NCI-H774 (cell line): ENCODE data around the gene KRT10.
"Not testable (repeated sequence)": the region's sequence is repeated elsewhere in the genome, so short reads cannot be mapped to it uniquely, and the experiment has no call there.

ENCODE experiments used
- DNase-seq: peaks from one replicate; lab custom pipeline; 2025; lab: John Stamatoyannopoulos, UW

Gene KRT10

DNA sequence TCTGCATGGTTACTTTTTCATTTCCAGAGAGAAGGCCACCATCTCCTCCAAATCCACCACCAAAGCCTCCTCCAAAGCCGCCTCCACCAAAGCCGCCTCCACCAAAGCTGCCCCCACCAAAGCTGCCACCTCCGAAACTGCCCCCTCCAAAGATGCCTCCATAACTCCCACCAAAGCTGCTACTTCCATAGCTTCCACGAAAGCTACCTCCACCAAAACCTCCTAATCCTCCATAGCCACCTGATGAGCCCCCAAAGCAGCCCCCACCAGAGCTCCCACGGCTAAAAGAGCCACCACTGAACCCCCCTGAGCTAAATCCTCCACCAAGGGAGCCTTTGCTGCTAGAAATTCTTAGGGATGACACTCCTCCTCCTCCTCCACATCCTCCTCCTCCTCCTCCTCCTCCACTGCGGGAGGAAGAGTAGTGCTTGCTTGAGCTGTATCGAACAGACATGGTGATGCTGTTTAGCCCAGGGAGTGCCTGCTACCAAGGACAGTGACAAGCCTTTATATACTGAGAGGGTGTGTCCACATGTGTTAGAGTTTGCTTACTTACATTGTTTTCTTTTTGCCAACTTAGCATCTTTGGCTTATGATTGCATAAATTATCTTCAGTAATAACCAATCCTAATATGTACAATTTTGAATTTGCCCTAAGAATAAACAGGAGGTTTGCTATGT, at the start of gene KRT10:
Gene KRT10 (minus strand): TSS at position 483 of the 681 bp plus-strand sequence. CDS start 29 bp downstream, at position 454.
- no peak for DNase-seq

DNA sequence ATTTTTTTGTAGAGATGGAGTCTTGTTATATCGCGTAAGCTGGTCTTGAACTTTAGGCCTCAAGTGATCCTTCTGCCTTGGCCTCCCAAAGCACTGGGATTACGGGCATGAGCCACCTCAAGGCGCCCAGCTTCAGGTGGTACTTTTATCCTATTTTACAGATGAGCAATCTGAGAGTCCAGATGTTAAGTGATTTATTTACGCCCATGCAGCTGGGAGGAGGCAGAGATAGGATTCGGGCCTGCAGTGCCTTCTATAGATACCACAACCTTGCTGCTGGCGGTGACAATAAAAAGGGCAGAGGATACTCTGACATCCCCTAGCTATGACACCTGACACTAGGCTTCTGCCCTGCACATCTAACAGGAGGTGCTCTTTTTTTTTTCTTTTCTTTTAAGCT, 48.9 kb upstream of the KRT10 start:
- DNase-seq: no peak

DNA sequence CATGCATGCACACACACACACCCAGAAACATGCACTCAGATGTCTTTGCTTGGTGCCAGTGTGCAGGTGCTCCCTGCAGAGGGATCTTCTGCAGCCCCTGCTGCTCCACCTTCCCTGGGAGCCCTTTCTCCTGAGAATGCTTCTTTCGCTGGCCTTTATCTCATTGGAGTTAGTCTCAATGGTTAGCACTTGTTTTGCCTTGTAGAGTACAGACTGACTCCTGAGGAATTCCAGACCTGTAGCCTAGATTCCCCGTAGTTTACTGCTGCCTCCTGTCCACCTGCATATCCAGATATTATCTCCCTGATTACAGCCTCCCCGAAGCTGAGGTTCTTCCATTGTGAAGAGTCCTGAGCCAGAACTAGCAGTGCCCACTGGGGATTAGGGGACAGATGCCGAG, 47.7 kb upstream of the KRT10 start:
- DNase-seq: no peak

GRCh38 chr17:40866838-40867237, 44.4 kb upstream of the KRT10 start, which contains the start of gene KRT12:
Gene KRT12, minus strand, starts transcription at chr17:40867223. Its CDS starts 37 bp downstream, at chr17:40867186.
- no peak for DNase-seq

DNA sequence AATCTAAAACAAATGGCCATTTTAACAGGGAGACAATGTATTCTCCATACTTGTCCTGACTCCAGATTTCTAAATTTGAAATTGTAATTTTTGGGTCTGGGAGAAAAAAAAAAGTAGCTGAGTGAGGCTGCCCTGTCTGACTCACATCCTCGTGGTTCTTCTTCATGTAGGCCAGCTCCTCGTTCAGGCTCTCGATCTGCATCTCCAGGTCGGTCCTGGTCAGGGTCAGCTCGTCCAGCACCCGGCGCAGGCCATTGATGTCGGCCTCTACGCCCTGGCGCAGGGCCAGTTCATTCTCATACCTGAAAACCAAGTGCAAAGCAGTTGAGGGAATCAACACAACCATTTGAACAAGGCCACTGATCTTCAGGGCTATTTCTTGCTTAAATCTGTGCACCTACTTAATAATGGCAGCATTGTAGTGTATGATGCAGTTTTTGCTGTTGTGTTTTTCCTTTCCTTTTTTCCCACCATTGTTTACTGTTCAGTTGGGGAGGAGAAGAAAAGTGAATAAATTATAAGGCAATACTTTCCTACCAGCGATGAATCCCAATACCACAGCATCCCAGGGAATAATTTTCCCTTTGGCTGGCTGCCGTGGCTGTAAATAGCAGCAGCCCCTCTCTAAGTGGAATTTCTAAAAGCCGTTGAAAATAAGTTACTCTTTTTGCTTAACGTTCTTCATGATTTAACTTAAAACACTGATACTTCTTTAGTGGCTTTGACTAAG, 42.4 kb upstream of the KRT10 start:
- DNase-seq: no peak

- DNase-seq: no peak
Measured at GRCh38 chr17:40862985-40863733, 40.7 kb upstream of the KRT10 start.

GRCh38 chr17:40859536-40859935, 37.1 kb upstream of the KRT10 start:
- DNase-seq: no peak

GRCh38 chr17:40858667-40859066, 36.3 kb upstream of the KRT10 start:
- DNase-seq: not testable (repeated sequence)

- no peak for DNase-seq
Measured at GRCh38 chr17:40857535-40857934, 35.1 kb upstream of the KRT10 start.

DNA sequence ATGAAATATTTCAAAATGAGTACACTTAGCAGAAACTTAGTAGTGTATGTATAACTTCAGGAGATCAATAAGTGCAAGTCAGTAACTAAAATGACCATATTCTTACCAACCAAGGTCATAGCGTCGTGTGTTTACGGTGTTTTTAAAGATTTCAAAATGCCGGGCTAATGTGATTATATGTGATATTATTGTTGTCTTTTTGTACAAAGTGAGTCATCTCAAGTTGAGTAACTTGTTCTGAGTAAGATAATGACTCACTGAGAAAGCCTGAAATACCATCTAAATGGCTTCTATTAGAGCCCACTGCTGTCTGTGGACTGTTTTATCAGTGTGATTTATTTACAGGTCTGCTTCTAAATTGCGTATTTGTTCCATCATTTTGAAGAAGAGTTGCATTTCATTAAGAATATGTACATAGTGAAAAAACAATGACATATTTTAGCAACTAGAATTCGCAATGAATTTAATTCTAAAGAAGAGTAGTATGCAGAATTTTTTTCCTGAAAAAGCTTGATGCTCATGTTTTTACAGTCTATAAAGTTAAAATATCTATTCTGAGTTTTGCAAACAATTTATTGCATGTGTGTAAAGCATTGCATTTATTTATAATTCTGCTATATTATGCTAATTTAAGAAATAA, 31.9 kb upstream of the KRT10 start:
- DNase-seq: no peak

DNA sequence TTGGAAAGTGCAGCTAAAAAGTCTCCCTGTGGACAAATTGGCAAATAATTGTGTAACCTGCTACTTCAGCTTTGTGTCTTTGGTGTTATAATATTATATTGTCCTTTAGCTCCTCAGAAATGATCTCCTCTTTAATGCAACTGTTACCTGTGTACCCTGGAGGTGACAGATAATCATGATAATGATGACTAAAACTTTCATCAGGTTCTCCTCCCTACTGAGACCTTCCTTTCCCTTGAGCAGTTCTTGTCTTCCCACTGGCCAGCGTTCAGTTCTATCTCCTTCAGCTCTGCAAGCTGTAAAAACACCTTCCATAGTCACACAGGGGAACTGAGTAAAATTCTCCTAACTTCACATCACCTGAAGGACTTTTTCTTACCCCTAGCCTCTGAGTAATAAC, 29.9 kb upstream of the KRT10 start:
- no peak for DNase-seq

GRCh38 chr17:40850293-40850972, 28.0 kb upstream of the KRT10 start:
- no peak for DNase-seq

GRCh38 chr17:40849723-40850122, 27.3 kb upstream of the KRT10 start:
- DNase-seq: no peak

DNA sequence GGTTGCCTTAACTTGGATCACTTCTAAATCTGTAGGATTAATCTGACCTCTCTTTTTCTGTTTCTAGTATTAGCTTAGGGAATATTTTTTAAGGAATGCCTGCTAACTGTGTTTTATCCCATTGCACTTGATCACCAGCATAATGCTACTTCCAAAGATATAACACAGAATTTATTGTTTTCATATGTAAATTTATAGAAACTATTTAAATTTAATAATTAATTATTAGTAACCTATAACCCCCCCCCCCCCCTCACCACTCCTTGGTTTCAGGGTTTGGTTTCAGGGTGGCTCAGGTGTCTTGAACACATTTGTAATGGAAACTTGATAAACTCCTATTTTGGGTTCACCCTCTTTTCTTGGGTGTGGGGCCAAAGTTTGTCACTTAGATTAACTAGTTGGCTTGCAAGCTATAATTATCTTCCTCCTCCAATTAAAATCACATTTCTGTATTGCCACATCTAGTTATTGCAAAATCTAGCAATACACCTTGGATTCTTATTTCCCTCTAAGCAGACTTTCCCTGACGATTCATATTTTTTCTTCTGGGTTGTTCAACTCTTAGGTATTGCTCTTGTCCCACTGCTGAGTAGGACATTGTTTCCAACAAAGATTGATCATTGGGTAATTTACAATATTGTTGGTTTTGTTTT, 26.3 kb upstream of the KRT10 start:
- no peak for DNase-seq

GRCh38 chr17:40846515-40847144, 24.2 kb upstream of the KRT10 start:
- DNase-seq: no peak

- no peak for DNase-seq
Measured at GRCh38 chr17:40844671-40845107, 22.3 kb upstream of the KRT10 start.

- DNase-seq: no peak
Measured at GRCh38 chr17:40843242-40843641, 20.8 kb upstream of the KRT10 start.

GRCh38 chr17:40841246-40841645, 18.8 kb upstream of the KRT10 start:
- DNase-seq: no peak

GRCh38 chr17:40839194-40839593, 16.8 kb upstream of the KRT10 start:
- DNase-seq: no peak

DNA sequence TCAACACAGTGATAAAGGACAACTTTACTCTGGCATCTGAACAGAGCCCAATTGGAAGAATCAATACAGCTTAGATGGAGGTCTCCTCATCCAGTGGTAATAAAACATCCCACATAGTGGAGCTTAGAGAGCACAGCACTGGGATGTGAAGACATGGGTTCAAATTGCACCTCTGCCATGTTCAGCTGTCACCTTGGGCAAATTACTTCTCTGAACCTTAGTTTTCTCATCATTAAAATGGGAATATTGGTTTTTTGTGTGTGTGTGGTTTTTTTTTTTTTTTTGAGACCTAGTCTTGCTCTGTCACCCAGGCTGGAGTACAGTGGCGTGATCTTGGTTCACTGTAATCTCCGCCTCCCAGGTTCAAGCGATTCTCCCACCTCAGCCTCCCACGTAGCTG, 13.6 kb upstream of the KRT10 start:
- DNase-seq: no peak

- no peak for DNase-seq
Measured at GRCh38 chr17:40833882-40834281, 11.5 kb upstream of the KRT10 start.
